ENCODE measurements around the gene LHX3. TPM values are rescaled to one million over a fixed set of nuclear protein-coding genes. Genes with fewer than 3 reads are reported as not detected.

Gene LHX3
- total and polyA plus RNA-seq, 2 of the 8 experiments (the other 6 are each of a cell fraction or from before 2014, with no cell fraction given), result 0.02 TPM; not detected in 1

DNA sequence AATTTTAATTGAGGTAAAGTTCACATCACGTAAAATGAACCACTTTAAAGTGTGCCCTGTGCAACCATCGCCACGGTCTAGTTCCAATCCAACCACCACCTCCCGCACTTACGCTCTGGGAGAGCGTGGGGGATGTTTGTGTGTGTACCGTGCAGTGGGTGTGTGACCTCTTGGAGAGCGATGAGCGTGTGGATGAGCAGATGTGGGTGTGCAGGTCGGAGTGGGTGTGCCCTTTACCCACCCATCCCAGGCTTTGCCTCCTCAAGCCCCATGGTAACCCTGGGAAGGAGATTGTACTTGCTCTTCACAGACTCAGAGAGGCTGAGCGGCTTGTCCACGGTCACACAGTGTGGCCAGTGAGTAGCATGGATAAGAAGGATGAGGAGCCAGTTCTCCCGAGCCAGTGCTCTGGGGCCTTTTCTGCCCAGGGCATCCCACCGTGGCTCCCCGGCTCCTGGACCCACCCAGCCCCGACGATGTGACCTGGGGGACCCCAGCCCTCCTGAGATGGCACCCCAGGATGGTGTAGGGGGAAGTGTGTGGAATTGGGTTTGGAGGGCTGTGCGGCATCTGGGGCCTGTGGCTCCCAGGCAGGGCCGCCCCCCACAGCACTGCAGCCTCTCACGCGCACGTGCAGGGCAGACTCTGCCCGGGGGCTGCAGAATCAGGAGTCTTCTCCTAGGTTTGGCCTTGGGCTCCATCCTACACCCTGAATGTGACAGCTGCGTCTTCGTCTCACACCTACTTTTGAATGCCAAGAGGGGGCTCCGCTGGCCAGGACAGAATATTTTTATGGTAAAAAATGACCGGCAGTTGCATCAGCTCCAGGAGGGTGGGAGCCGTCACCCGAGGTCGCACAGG is 13.6 kb downstream of the LHX3 start (continued):
- TF ChIP-seq POU5F1 (IDR thresholded peaks at IDR 0.05; ENCODE audit: low read depth, low read length) (no peak), TCF12 (IDR thresholded peaks at IDR 0.05; ENCODE audit: low read depth, low read length) (no peak), NRF1 (IDR thresholded peaks at IDR 0.05; ENCODE audit: low read depth, low read length) (no peak), RNF2 (IDR thresholded peaks at IDR 0.05; ENCODE audit: borderline replicate concordance, low read depth, low read length, missing control alignments, poor library complexity, severe bottlenecking) (no peak), HDAC2 (IDR thresholded peaks at IDR 0.05; ENCODE audit: borderline replicate concordance in 1 of 2, low read depth in 2 of 2, low read length in 2 of 2) (no peak), SP2 (IDR thresholded peaks at IDR 0.05; ENCODE audit: low read length) (no peak), SP1 (IDR thresholded peaks at IDR 0.05; ENCODE audit: low read depth, low read length) (no peak)
- TF ChIP-seq, protein P1, sequence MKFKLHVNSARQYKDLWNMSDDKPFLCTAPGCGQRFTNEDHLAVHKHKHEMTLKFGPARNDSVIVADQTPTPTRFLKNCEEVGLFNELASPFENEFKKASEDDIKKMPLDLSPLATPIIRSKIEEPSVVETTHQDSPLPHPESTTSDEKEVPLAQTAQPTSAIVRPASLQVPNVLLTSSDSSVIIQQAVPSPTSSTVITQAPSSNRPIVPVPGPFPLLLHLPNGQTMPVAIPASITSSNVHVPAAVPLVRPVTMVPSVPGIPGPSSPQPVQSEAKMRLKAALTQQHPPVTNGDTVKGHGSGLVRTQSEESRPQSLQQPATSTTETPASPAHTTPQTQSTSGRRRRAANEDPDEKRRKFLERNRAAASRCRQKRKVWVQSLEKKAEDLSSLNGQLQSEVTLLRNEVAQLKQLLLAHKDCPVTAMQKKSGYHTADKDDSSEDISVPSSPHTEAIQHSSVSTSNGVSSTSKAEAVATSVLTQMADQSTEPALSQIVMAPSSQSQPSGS (IDR thresholded peaks at IDR 0.05; ENCODE audit: low read length), result no peak

Data from H1 (cell line).